GM19452 (cell line): Measurements from ENCODE around the gene PCGF2.

Experiments
- ATAC-seq: cut with Tn5 transposase; IDR thresholded peaks from one replicate; pipeline ENCODE4 v1.9.1; 2021; ENCODE audit not compliant: unreplicated experiment

Gene PCGF2

DNA sequence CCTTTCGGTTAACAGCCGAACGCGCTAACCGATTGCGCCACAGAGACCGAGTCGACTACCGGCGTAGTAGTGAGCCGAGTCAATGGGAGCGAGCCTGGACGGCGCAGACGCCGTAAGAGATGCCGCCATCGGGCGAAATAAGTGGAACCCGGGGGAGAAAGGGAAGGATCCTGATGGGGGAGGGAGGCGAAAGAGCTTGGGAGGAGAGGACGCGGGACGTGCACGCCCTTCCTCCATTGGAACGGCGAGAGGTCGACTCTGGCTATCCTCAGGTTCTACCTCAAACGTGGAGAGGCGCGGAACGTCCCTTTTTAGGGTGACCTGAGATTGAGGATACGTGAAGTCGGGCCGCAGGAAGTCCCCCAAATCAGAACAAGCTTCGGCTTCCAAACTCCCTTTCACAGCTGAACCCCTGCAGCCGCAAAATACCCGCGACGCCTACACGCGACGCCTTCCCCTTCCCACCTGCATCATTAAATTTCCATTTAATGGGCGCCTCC is 3.7 kb upstream of the PCGF2 start:
- ATAC-seq = no peak

DNA sequence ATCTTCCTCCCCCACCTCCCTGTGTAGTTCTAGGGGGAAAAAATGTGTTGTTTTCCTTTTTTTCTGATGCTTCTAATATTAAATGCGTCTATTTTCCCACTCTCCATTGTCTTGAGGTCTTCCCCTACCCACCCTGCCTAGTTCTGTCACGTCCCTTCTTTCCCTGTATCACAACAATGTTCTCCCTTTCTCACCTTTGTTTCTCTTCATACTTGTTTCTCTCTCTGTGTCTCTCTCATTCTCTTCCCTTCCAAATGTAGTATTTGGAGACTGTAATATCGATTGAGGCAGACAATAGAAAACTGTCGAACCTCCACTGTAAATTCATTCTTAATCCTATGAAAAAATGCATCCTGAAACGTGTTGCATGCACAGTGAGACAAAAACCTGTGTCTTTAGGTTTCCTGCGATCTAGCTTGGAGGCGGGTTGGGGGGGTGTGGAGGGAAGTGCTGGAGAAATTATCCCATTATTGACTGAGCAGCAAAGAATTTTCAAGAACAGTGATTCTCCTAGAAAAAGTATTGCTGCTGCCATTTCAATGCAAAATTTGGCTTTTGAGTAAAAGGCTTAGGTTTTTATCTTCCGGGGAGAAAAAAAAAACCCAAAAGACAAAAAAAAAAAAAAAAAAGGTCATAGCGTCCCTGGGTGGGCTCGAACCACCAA is 3.1 kb upstream of the PCGF2 start:
- no peak for ATAC-seq

DNA sequence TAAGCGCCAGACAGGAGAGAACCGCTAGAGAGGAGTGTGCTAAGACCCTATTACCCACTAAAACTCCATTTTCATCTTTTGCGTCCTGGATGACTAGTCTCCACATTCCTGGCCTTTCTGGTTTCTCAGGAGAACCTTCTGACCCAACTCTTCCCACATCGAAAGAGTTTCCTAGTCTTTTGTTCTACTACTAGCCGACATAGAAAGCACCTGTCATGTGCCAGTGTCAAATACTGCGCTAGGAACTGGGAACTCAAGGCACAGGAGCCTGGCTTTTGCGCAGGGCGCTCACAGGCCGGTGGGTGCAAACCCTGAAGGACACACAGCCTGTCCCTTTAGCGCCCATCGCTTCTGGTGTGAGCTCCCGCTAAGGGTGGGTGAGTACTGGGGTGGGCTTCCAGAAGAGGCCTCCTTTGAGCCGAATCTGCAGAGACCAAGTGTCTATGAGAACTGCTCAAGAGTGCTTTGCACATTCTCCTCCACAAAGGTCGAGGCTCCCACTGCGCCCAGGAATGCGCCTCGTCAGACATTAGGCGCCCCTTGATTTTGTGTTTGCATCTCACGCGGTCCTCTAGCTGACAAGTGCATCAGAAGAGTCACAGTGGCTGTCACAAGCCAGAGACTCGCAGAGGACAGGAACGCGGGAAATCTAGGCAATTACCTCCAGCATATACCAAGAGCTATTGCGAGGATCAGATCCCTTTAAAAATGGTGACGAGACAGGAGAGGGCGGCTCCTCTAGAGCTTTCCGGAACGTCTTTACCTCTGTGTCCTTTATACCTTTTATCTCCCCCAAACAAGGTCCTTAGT is 2.4 kb upstream of the PCGF2 start:
- ATAC-seq = no peak

DNA sequence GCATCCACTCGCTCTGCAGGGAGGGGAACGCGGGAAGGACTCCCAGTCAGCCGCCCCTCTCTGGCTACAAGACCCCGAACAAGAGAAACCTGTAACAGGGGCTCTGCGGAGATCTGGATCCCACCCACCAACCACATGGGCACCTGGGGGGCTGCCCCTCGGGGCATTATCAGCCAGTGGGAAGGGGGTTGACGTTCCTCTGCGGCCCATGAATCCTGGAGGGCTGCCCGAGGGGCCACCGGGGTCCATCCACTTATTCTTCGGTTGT is 1.8 kb upstream of the PCGF2 start:
- no peak for ATAC-seq

DNA sequence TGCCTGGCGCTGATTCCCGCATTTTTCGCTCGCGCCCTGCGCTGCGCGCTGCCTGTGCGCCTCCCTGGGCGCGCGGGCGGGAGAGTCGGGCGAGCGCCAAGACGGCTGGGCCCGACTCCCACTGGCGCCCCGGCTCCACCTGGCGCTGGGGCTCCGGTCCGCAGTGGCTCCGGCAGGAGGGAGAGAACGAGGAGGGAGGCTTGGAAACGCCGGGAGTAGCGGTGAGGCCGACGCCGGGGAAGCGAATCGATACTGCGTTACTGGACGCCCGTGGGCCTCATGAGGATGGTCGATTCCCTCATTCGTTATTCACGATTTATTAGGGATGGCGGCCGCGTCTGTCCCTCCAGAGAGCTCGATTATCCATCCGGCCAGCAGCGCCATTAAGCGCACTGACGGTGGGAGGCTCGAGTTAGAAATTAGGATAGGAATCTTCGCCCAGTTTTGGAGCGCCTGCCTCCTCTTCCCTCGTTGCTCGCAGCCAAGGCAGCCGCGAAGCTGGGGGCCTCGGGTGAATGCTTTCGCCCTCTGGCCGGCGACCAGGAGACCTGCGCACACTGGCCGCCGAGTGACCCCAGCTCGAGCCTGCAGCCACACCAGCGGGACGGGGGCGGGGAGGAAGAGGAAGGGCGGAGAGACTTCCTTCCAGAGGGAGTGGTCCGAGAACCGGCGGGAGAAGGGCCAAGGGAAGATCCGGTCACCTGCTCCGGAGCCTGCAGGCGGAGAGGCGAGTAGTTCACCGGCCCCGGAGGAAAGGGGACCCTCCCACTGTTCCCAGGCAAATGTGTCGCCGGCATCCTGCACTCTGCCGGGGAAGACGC is 1.3 kb upstream of the PCGF2 start:
- ATAC-seq = no peak

DNA sequence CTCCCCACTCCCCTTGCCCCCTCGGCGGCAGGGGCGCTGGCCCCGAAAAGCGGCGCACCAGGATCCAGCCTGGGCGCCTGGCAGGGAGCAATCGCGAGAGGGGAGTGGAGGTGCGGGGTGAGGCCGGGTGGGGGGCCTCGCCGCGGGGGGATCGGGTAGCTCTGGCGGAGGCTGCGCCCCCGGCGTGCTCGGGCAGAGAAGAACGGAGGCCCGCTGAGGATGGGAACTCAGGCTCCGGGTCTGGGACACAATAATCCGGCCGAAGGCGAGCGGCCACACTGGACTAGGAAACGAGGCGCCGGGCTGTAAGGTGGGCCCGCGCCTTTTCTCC is 721 bp upstream of the PCGF2 start:
- no peak for ATAC-seq

DNA sequence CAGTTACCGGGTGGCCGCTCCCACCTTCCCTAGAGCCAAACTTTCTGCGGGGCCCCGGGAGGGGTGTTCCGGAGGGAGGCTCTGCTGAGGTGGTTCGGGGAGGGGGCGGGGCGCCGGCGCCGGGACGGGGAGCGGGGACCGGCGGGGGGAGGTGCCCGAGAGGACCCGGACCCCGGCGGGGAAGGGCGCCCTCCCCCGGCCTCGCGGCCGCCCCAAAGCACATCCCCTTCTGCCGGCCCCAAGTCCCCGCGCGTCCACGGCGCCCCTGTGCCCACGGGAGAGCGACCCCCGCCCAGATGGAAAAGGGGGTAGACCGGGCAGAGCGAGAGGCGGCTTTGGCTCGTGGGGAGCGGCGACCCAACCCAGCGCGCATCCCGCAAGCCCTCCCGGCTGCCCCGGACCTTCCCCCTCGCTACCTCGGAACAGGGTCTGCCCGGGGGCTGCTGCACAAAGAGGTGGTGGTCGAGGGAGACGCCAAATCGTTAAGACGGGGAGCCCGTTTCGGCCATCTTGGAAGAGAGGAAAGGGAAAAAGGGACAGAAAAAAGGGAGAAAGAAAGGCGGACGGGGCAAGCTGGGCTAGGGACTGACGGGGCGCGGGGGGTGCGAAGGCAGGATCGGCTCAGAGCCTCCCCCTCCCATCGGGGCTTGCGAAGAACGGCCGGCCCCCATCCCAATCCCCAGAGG is 530 bp downstream of the PCGF2 start:
- ATAC-seq = no peak

DNA sequence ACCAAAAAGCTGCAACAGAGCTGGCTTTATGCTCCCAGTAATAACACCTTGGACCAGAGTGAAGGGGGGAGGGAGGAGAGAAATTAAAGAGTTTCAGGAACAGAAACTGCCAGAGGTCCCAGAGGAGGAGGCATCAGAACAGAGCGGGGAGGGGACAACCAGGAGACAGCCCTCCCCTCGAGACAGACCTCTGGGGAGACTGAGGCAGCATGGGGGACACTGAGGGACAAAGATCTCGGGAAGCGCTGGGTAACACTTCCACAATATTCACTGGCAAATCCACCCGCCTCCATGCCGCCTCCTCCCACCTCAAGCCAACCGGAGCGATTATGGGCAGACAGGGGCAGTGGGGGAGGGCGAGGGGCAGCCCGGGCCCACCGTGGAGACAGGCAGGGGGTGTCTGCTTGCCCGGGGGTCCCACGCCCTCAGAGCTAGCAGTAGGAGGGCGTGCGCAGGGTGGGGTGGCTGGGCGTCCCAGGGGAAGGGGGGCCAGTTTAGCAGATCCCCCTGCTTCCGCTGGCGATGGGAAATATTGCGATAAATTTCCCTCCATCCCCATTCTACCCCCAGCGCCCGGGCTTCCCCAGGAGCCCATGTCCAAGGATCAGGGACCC is 1.2 kb downstream of the PCGF2 start:
- no peak for ATAC-seq

DNA sequence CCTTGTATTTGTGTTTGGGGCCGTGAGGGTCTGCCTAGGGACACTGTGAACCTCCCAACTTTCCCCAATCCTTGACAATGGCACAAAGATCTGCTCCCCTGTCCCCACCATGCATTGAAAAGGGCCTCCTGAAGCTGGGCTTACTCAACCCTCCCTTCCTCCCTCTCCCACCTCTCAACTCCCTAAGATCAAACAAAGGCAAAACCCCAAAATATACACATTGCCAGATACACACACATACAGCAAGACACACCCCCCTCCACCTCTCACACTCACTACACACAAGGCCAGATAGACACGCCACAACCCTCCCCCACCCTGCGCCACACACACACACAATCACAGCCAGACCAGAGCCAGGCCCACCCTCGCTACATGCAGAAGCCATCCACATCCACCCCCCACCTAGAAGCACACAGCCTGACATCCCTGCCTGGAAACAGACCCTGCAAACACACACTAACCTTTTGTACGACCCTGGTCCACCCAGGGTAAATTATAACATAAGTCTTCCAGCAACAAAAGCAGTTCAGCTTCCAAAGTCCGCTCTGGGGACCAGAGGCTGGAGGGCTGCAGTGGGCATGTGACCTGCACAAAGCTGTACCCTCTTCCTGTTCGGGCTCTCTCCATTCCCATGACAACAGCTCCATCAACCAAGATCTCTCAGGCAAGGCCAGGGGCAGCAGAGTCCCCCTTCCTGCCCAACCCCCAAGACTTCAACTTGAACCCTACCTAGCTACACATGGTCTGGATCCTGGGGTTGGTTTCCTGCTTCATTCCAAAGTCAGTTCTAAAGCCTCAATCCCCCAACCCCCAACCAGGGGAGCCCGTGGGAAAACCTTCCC is 1.9 kb downstream of the PCGF2 start:
- no peak for ATAC-seq

DNA sequence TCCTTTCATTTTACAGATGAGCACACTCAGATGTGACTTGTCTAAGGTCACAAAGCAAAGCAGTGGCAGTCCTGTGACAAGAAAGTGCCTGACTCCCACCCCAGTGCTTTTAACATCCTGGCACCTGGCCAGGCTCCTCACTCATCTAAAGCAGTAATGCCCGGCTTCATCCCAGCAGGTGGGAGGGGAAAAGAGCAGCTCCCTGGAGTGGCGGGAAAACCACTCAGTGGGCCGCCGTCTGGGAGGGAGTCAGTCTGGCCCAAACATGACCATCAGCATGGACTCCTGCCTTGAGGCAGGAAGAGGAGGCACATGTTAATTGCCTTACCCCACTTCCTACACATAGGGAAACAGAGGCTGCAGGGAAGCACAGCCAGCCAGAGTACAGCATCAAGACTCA is 2.6 kb downstream of the PCGF2 start:
- ATAC-seq = no peak

DNA sequence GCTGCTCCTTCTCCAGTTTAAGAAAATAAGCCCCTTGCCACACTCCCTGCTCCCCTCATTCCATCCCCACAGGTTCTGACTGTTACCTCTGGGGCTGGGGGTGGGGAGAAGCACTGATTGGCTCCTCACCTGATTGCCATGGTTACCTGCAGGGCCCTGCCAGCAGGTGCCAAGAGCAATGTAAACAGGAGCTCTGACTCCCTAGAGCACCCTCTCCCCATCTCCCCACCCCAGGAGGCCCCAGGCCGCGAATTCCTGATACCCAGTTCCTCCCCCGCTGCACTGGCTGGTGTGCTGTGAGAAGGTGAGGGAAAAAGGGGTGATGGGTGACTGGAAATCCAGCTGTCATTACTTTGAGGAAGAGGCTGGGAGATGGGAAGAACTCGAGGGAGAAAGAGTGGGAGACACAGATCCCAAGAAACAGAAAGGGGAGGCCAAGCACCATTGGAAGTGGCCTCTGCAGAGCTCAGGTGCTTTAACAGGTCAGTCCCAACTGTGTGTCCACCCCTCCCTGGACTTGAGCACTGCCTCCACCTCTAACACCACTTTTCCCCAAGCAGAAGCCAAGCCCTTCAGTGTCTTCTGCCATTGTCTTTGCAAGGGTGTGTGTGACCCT is 4.5 kb downstream of the PCGF2 start:
- ATAC-seq = no peak

DNA sequence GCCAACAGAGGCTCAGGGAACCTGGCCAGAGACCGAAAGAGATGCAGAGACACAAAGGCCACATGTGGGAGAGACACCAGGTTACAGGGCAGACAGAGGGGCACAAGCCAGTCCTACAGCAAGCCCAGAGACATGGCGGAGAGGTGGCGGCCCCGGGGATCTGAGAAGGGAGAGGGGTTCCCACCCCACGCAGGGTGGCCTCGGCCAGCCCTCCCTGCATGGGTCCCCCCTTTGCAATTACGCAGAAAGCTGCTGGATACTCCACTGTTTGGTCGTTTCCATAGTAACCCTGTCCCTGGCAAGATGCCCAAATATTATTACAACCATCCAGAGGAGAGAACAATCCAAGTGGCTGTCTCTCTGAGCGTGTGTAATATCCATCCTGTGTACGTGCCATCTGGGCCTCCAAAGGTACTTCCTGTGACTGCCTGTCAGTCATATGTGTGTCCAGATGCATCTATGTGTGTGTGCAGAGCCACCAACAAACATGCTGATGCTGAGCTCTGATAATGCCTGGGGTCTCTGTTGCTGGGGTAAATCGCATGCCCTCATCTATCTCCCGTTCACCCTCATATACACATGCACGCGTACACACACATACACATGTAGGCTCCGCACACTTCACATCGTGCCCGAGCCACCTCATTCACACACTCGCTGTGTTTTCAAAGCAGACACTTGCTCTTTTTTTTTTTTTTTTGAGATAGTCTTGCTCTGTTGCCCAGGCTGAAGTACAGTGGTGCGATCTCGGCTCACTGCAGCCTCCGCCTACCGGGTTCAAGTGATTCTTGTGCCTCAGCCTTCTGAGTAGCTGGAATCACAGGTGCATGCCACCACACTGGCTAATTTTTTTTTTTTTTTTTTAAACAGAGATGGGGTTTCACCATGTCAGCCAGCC is 5.5 kb downstream of the PCGF2 start:
- no peak for ATAC-seq

DNA sequence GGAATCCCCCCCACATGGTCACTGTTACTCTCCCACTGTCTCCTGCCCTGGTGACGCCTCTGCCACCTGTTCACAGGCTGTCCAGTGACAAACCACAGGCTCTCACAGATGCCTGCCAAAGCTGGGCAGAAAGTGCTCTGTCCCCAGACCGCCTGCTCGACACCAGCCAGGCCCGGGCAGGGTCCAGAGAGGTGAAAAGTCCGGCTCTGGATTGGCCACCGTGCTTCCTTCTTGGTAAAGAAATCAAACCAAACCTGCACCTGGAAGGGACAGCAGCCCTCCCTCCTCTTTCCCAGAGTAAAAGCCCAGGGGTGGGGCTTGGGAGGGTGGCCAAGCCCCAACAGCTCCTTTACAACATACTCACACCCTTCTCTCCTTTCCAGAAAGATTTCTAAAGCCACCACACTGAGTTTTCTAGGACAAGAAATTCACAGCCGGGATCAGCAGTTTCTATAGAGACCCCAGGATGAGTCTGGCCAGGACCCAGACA is 6.2 kb downstream of the PCGF2 start:
- ATAC-seq = no peak

DNA sequence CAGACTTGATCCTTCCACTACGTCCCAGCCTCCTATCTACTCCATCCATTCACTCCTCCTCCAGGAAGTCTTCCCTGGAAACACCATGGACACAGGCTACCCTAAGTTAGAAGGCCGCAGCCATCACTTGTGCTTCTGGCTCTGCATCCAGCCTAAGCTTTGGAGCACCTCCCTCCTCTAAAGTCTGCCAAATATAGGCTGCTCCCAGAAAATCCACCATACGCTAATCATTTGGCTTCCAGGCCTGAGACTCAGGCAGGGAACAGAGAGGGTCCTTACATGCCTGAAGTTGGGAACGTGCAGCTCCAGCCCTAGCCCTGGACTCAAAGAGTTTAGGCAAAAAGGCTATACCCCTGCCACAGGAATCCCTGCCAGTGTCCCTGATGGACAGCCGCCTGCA is 6.7 kb downstream of the PCGF2 start:
- ATAC-seq = no peak

DNA sequence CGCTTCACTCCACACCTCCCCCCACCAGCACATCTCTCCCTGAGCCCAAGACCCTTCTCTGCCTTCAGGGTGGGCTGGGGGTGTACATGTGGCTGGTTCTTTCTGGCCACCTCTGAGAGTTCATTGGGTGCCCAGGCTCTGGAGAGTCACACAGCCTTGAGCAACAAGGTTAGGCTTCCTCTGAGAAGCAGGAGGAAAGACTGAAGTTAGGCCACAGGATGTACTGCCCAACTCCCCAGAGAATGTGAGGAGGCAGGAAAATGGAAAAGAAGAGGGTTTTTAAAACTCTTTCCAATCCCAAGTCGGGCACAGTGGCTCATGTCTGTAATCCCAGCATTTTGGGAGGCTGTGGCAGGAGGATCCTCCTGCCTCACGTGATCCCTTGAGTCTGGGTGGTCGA is 7.3 kb downstream of the PCGF2 start:
- no peak for ATAC-seq

DNA sequence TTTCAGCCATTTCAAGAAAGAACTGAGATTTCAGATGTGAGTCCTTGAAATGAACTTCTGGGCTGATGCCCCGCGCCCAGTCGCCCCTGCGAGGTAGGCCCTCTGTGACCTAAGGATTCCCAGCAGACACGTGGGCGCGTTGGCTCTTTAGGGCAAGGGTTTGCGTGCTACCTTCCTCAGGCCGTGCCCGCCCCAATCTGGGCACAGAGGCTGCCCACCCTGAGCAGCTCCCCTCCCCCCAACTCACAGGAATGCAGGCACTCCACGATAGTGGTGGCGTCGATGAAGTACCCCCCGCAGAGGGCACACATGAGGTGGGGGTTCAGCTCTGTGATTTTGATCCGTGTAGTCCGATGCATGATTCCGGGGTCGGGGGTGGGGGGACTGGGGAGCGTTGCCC is 8.1 kb downstream of the PCGF2 start:
- ATAC-seq = no peak

DNA sequence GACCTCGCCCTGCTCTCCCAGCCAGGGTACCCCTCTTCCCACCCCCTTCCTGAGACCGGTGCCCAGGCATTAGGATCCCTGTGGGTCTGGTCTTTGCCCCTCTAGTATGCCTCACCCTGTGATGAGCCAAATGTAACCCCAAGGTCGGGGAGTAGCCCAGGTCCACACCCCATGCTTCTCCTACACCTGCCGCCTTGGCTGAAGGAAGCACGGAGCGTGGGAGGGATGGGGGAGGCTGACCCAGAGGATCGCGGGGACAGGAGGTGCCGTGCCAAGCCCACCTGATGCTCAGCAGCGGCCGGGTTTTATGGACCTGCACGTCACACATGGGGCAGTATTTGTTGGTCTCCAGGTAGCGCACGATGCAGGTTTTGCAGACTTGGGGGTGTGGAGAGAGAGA is 8.8 kb downstream of the PCGF2 start:
- no peak for ATAC-seq

DNA sequence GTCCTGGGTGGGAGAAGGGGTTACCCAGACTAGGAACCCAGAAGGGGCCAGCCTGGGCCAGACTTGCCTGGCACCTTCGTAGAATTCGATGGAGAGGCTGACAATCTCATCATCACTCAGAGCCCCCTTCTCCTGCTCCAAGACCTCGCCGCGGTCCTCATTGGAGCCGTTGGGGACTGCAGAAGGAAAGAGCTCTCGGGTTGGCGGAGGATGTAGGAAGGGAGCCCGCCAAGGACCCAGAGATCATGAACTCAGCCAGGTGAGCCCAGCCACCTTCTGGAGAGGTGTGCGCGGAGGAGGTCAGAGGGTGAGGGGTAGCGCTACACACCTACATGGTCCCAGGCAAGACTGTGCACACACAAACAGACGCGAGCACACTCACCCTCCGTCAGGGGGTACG is 9.4 kb downstream of the PCGF2 start:
- ATAC-seq = no peak
